HEK293T (cell line): ENCODE measurements around the gene NAALADL2.

Source experiments
- BHLHE40 ChIP-seq: fragments of 450-650 bp; IDR thresholded peaks from 2 replicates; pipeline ENCODE4 v1.6.1; 2016; ENCODE audit warnings: mild to moderate bottlenecking, moderate library complexity, borderline replicate concordance
- ELF4 ChIP-seq: fragments of 450-650 bp; IDR thresholded peaks from 2 replicates; pipeline ENCODE4 v1.6.1; 2017; ENCODE audit warnings: antibody characterized with exemption
- FOXM1 ChIP-seq: fragments of 450-650 bp; IDR thresholded peaks from 2 replicates; pipeline ENCODE4 v1.6.1; 2017; ENCODE audit warnings: mild to moderate bottlenecking, borderline replicate concordance
- HDGF ChIP-seq: fragments of 450-650 bp; IDR thresholded peaks from 2 replicates; pipeline ENCODE4 v1.6.1; 2017; ENCODE audit warnings: antibody characterized with exemption, borderline replicate concordance
- TF ChIP-seq, protein P1 (sequence below): fragments of 450-650 bp; IDR thresholded peaks from 2 replicates; pipeline ENCODE4 v1.6.1; 2016

DNA sequence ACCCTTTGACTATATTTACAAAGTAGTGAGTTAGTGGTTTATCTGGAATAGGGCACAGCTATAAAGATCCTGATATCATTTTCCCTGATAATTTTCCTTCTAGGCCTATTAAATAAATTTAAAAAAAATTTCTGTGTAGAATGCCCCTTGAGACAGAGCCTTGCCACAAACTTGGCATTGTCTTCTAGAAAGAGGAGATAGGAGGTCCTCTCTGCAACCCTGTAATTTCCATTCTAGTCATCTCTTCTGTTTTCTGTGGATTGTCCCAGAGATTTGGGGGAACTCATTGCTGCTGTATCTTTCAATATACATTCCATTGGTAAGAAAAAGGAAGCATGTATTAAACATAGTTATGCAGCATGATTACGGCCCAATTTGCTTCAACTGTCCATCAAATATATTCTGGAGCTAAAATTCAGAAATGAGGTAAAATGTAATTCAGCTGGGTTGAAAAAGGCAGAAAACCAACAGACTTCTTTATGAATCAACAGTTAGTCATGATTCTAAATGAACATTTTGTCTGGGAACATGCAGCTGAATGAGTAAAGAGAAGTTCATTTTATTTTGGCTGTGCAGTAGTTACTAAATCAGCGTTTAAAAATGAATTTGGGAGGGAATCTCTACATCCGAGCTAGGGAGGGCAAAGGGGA lies 401.1 kb downstream of the NAALADL2 start:
- TF ChIP-seq FOXM1, result no peak
- no peak for TF ChIP-seq BHLHE40
- TF ChIP-seq, protein P1, sequence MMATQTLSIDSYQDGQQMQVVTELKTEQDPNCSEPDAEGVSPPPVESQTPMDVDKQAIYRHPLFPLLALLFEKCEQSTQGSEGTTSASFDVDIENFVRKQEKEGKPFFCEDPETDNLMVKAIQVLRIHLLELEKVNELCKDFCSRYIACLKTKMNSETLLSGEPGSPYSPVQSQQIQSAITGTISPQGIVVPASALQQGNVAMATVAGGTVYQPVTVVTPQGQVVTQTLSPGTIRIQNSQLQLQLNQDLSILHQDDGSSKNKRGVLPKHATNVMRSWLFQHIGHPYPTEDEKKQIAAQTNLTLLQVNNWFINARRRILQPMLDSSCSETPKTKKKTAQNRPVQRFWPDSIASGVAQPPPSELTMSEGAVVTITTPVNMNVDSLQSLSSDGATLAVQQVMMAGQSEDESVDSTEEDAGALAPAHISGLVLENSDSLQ, result no peak
- no peak for TF ChIP-seq ELF4
- TF ChIP-seq HDGF, result no peak
